ENCODE data around the gene ACTR1A.

DNA sequence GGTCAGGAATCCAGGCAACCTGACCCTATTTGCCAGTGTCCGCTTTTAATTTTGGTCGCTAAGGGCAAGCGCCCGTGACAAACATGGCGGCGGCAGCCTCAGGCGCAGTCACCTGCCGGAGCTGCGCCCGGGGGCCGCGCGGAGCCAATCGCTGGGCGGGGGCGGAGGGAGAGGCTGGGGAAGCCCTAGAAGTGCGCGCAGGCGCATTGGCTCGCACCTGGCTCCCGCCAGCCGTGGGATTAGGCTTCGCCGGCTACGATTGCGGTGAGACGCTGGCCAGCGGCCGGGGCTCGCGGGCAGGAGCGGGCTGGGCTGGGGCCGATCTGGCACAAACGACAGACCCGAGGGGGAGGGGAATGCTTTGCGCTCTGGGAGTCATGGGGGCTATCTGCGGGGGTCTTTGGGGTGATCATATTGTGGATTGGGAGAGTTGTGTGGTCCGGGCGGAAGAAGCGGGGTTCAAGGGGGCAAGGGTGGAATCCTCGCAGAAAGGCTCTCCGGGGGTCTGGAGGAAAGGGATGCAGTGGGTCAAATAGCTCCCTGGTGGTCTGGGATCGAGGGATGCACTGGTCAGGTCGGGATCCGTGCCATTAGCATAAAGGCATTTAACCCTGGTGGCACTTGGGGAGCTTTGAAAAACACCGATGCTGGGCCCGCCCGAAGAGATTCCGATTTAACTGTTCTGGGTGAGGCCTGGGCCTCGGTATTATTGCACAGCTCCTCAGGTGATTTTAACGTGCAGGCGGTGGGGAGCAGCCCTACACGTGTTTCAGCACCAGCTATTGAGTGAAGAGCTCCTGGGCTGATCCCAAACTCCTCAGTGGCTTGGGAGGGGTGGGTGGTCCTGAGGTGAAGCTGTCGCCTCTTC lies 41.1 kb downstream of the ACTR1A start:
- TF ChIP-seq FOXK2 (IDR thresholded peaks at IDR 0.05) (no peak), TARDBP (IDR thresholded peaks at IDR 0.05) (no peak), ELF4 (IDR thresholded peaks at IDR 0.05) (no peak), LEF1 (IDR thresholded peaks at IDR 0.05; ENCODE audit: borderline replicate concordance) (no peak), BHLHE40 (IDR thresholded peaks at IDR 0.05; ENCODE audit: borderline replicate concordance) (no peak), FOXM1 (IDR thresholded peaks at IDR 0.05; ENCODE audit: borderline replicate concordance) (peak; percentile 11; the same call in 1 of the 2 replicates), ZNF384 (IDR thresholded peaks at IDR 0.05) (no peak), SP1 (IDR thresholded peaks at IDR 0.05) (no peak), L3MBTL2 (conservative IDR thresholded peaks at IDR 0.05) (peak; percentile 87), FOXA1 (IDR thresholded peaks at IDR 0.05) (no peak), HDGF (IDR thresholded peaks at IDR 0.05; ENCODE audit: borderline replicate concordance) (no peak), ARNT (IDR thresholded peaks at IDR 0.05) (no peak)
- TF ChIP-seq, protein P1, sequence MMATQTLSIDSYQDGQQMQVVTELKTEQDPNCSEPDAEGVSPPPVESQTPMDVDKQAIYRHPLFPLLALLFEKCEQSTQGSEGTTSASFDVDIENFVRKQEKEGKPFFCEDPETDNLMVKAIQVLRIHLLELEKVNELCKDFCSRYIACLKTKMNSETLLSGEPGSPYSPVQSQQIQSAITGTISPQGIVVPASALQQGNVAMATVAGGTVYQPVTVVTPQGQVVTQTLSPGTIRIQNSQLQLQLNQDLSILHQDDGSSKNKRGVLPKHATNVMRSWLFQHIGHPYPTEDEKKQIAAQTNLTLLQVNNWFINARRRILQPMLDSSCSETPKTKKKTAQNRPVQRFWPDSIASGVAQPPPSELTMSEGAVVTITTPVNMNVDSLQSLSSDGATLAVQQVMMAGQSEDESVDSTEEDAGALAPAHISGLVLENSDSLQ (IDR thresholded peaks at IDR 0.05), result no peak

Data from HEK293T (cell line).